DOHH2 (cell line): ENCODE results near the gene MBTPS1.

ENCODE experiments used
- H3F3A ChIP-seq: fragments of 200-600 bp; sonication (generic), shearing (Covaris generic); 2 replicates; pipeline ENCODE4 v1.6.0; 2016; ENCODE audit warnings: antibody characterized with exemption, mild to moderate bottlenecking; ENCODE audit not compliant: control insufficient read depth, insufficient read depth
- H3K27ac ChIP-seq: fragments of 200-600 bp; sonication (generic); 2 replicates; pipeline ENCODE4 v1.5.1; 2014; ENCODE audit warnings: low read depth, mild to moderate bottlenecking, low read length, moderate library complexity
- H3K27me3 ChIP-seq: fragments of 200-600 bp; sonication (generic); 2 replicates; pipeline ENCODE4 v1.6.1; 2014; ENCODE audit warnings: mild to moderate bottlenecking, low read length, mixed read lengths; ENCODE audit not compliant: control insufficient read depth
- H3K36me3 ChIP-seq: fragments of 200-600 bp; sonication (generic); 2 replicates; pipeline ENCODE4 v1.6.1; 2014; ENCODE audit warnings: mild to moderate bottlenecking, low read length, moderate library complexity, mixed read lengths; ENCODE audit not compliant: control insufficient read depth
- H3K4me1 ChIP-seq: fragments of 200-600 bp; sonication (generic); 2 replicates; pipeline ENCODE4 v1.6.1; 2014; ENCODE audit warnings: mild to moderate bottlenecking, low read length, mixed read lengths; ENCODE audit not compliant: control insufficient read depth
- H3K4me2 ChIP-seq: fragments of 200-600 bp; sonication (generic); 2 replicates; pipeline ENCODE4 v1.6.0; 2014; ENCODE audit warnings: mild to moderate bottlenecking, low read length, moderate library complexity
- H3K4me3 ChIP-seq: fragments of 200-600 bp; sonication (generic); 2 replicates; pipeline ENCODE4 v1.5.1; 2014; ENCODE audit warnings: mild to moderate bottlenecking, low read length, mixed read lengths
- H3K79me2 ChIP-seq: fragments of 200-600 bp; sonication (generic); 2 replicates; pipeline ENCODE4 v1.6.1; 2014; ENCODE audit warnings: mild to moderate bottlenecking, low read length, mixed read lengths; ENCODE audit not compliant: control insufficient read depth
- H3K9me2 ChIP-seq: fragments of 200-600 bp; sonication (generic); replicated peaks from 2 replicates; pipeline ENCODE4 v1.6.1; 2014; ENCODE audit warnings: mild to moderate bottlenecking, low read length, mixed read lengths; ENCODE audit not compliant: control insufficient read depth
- H3K9me3 ChIP-seq: fragments of 200-600 bp; sonication (generic); 2 replicates; pipeline ENCODE4 v1.6.1; 2014; ENCODE audit warnings: antibody characterized with exemption, low read length, mixed read lengths; ENCODE audit not compliant: control insufficient read depth, insufficient read depth
- H4K20me1 ChIP-seq: fragments of 200-600 bp; sonication (generic); 2 replicates; pipeline ENCODE4 v1.6.0; 2014; ENCODE audit warnings: low read depth, mild to moderate bottlenecking, antibody characterized with exemption, low read length, moderate library complexity; ENCODE audit not compliant: control insufficient read depth, insufficient read depth
- EZH2phosphoT487 ChIP-seq: fragments of 200-600 bp; sonication (generic); IDR thresholded peaks from 2 replicates; pipeline ENCODE4 v1.6.1; 2017; ENCODE audit warnings: borderline replicate concordance, mild to moderate bottlenecking, antibody characterized with exemption, low read length, moderate library complexity, mixed read lengths
- TF ChIP-seq, protein P1 (sequence below): fragments of 200-600 bp; sonication (generic); IDR thresholded peaks from one replicate; pipeline ENCODE4 v1.5.1; 2014; ENCODE audit warnings: antibody characterized with exemption, mild to moderate bottlenecking, low read depth, low read length; ENCODE audit not compliant: poor library complexity, severe bottlenecking

The MBTPS1 gene

DNA sequence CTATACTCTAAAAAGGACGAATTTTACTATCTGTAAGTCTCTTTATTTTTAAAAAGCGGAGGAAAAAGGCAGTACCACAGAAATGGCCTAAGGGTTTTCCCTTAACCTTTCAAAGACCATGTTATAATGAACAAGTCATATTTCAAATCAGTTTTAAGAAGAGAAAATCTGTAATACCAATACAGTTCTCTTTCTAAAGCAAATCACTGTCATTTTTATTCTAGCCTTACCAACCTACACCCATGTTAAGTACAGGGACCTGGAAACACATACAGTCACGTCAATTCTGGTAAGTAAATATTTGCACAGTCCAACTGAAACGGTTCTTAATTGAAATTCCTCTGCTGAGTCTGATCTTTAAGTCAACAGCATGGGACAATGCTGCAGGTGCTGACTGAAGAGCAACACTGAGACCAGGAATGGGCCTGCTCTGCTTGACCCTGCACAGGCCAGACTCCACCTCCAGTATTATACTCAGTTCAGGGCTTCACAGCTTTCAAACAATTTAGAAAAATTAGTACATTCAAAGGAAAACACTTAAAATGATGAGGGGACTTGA, 20.2 kb downstream of the MBTPS1 start:
- H4K20me1 ChIP-seq, result no peaks in the 10 kb centered on the region
- no peak overlapping the region for H3K4me3 ChIP-seq
- H3K4me1 ChIP-seq, result peaks cover 8% of the 10 kb centered on the region
- TF ChIP-seq, protein P1, sequence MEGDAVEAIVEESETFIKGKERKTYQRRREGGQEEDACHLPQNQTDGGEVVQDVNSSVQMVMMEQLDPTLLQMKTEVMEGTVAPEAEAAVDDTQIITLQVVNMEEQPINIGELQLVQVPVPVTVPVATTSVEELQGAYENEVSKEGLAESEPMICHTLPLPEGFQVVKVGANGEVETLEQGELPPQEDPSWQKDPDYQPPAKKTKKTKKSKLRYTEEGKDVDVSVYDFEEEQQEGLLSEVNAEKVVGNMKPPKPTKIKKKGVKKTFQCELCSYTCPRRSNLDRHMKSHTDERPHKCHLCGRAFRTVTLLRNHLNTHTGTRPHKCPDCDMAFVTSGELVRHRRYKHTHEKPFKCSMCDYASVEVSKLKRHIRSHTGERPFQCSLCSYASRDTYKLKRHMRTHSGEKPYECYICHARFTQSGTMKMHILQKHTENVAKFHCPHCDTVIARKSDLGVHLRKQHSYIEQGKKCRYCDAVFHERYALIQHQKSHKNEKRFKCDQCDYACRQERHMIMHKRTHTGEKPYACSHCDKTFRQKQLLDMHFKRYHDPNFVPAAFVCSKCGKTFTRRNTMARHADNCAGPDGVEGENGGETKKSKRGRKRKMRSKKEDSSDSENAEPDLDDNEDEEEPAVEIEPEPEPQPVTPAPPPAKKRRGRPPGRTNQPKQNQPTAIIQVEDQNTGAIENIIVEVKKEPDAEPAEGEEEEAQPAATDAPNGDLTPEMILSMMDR, result no peak
- TF ChIP-seq EZH2phosphoT487, result no peak
- H3K36me3 ChIP-seq, result peaks cover 74% of the 10 kb centered on the region
- no peak overlapping the region for H3K27ac ChIP-seq
- no peaks in the 10 kb centered on the region for H3K27me3 ChIP-seq
- H3K4me2 ChIP-seq, result no peak overlapping the region
- H3F3A ChIP-seq, result no peaks in the 10 kb centered on the region
- H3K9me2 ChIP-seq, result no peaks in the 10 kb centered on the region
- peaks cover 36% of the 10 kb centered on the region for H3K79me2 ChIP-seq
- no peaks in the 10 kb centered on the region for H3K9me3 ChIP-seq

DNA sequence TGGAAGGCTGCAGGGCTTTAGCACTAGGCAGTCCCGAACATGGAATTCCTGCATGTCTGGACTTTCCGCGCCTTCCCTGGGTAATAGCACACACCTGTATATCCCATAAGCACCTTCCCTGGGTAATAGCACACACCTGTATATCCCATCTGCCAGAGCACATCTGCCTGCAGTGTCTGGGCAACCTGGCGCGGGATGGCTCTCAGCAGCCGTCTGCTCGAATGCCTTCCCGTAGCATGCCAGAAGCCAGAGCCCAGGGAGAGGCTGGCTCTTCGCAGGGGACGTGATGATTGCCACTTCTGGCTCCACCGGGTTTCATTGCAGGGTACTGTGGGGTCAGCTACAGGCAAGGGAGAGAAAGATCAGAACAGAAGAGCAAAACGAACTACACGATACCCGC, 21.3 kb downstream of the MBTPS1 start:
- TF ChIP-seq, protein P1, result no peak
- no peak for TF ChIP-seq EZH2phosphoT487
- H3K27me3 ChIP-seq, result no peaks in the 10 kb centered on the region
- H3K9me2 ChIP-seq, result no peaks in the 10 kb centered on the region
- H3F3A ChIP-seq, result no peaks in the 10 kb centered on the region
- no peak overlapping the region for H3K4me3 ChIP-seq
- no peak overlapping the region for H3K4me2 ChIP-seq
- H3K79me2 ChIP-seq, result peaks cover 28% of the 10 kb centered on the region
- H3K4me1 ChIP-seq, result peaks cover 6% of the 10 kb centered on the region
- H3K9me3 ChIP-seq, result no peaks in the 10 kb centered on the region
- peaks cover 77% of the 10 kb centered on the region for H3K36me3 ChIP-seq
- H3K27ac ChIP-seq, result no peak overlapping the region
- H4K20me1 ChIP-seq, result no peaks in the 10 kb centered on the region

DNA sequence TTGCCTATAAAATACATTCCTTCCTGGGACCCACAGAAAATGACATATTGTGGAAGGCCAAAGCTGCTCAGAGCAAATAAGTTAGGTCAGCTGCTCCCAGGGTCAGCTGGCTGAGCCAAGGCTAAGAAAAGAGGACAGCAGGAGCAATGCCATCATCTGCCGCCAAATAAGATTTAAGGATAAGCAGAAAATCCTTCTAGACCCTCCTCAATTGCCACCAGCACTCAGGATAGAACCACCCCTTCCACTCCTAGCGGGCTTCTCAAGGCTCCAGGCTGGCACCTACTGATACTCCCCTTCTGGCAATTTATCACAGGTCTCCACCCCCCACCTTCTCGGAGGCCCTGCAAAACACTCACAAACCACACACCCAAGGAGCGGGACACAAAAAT, 22.9 kb downstream of the MBTPS1 start:
- H3K9me2 ChIP-seq, result no peaks in the 10 kb centered on the region
- no peak for TF ChIP-seq EZH2phosphoT487
- TF ChIP-seq, protein P1, result no peak
- H3F3A ChIP-seq, result no peaks in the 10 kb centered on the region
- H3K4me2 ChIP-seq, result no peak overlapping the region
- H4K20me1 ChIP-seq, result no peaks in the 10 kb centered on the region
- H3K4me3 ChIP-seq, result no peak overlapping the region
- H3K27me3 ChIP-seq, result no peaks in the 10 kb centered on the region
- peaks cover 20% of the 10 kb centered on the region for H3K79me2 ChIP-seq
- H3K9me3 ChIP-seq, result no peaks in the 10 kb centered on the region
- no peak overlapping the region for H3K27ac ChIP-seq
- H3K36me3 ChIP-seq, result peaks cover 88% of the 10 kb centered on the region
- peaks cover 13% of the 10 kb centered on the region for H3K4me1 ChIP-seq
